Hepatocyte (in vitro differentiated cells): ENCODE measurements around the gene RNF19B. TPM values are rescaled to one million over a fixed set of nuclear protein-coding genes. Genes with fewer than 3 reads are reported as not detected.

ENCODE experiments used
- DNase-seq: peaks from one replicate; pipeline ENCODE4 v3.0.0-alpha.2; 2016; ENCODE audit warnings: low spot score
- H2AFZ ChIP-seq: fragments of 200-600 bp; sonication (generic); 2 replicates; pipeline ENCODE4 v1.6.0; 2016; ENCODE audit warnings: antibody characterized with exemption, mild to moderate bottlenecking
- H3K27ac ChIP-seq: fragments of 200-600 bp; sonication (generic); 2 replicates; pipeline ENCODE4 v1.5.1; 2016; ENCODE audit warnings: mild to moderate bottlenecking
- H3K27me3 ChIP-seq: fragments of 200-600 bp; sonication (generic); 2 replicates; pipeline ENCODE4 v1.6.1; 2016
- H3K36me3 ChIP-seq: fragments of 200-600 bp; sonication (generic); replicated peaks from 2 replicates; pipeline ENCODE4 v1.5.1; 2016; ENCODE audit warnings: low read depth; ENCODE audit not compliant: insufficient read depth
- H3K4me1 ChIP-seq: fragments of 200-600 bp; sonication (generic); 2 replicates; pipeline ENCODE4 v1.5.1; 2016; ENCODE audit warnings: mild to moderate bottlenecking, moderate library complexity; ENCODE audit not compliant: insufficient read depth
- H3K4me2 ChIP-seq: fragments of 200-600 bp; sonication (generic); 2 replicates; pipeline ENCODE4 v1.6.0; 2016
- H3K4me3 ChIP-seq: fragments of 200-600 bp; sonication (generic); 2 replicates; pipeline ENCODE4 v1.5.1; 2016; ENCODE audit warnings: mild to moderate bottlenecking
- H3K79me2 ChIP-seq: fragments of 200-600 bp; sonication (generic); 2 replicates; pipeline ENCODE4 v1.6.0; 2017; ENCODE audit warnings: mild to moderate bottlenecking
- H3K9me2 ChIP-seq: fragments of 200-600 bp; sonication (generic); replicated peaks from 2 replicates; pipeline ENCODE4 v1.6.0; 2017; ENCODE audit warnings: mild to moderate bottlenecking; ENCODE audit not compliant: insufficient read depth
- H3K9me3 ChIP-seq: fragments of 200-600 bp; sonication (generic); 2 replicates; pipeline ENCODE4 v1.5.1; 2016; ENCODE audit warnings: low read depth, mild to moderate bottlenecking
- H4K20me1 ChIP-seq: fragments of 200-600 bp; sonication (generic); 2 replicates; pipeline ENCODE4 v1.6.0; 2016; ENCODE audit warnings: mild to moderate bottlenecking; ENCODE audit not compliant: insufficient read depth, poor library complexity, severe bottlenecking
- CTCF ChIP-seq: fragments of 200-600 bp; sonication (generic); IDR thresholded peaks from 2 replicates; pipeline ENCODE4 v1.5.1; 2016; ENCODE audit warnings: antibody characterized with exemption, mild to moderate bottlenecking; ENCODE audit not compliant: poor library complexity
- EZH2 ChIP-seq: fragments of 200-600 bp; sonication (generic); IDR thresholded peaks from 2 replicates; pipeline ENCODE4 v1.6.1; 2016; ENCODE audit warnings: antibody characterized with exemption, mild to moderate bottlenecking, borderline replicate concordance
- EZH2phosphoT487 ChIP-seq: fragments of 200-600 bp; sonication (generic); IDR thresholded peaks from one replicate; pipeline ENCODE4 v1.6.1; 2018; ENCODE audit warnings: antibody characterized with exemption, mild to moderate bottlenecking, low read depth, moderate library complexity; ENCODE audit not compliant: unreplicated experiment, severe bottlenecking
- WGBS: methylation state at CpG from one replicate; pipeline ENCODE4 v1.1.6; 2016; ENCODE audit warnings: low lambda C conversion rate; ENCODE audit errors: missing lambda C conversion rate; 5-methylcytosine and 5-hydroxymethylcytosine counted together
- polyA plus RNA-seq: library from polyadenylated mRNA; unstranded; fragments of >200 nt; fragmentation: Nextera tagmentation; extraction: Ambion mirVana; gene quantifications from 2 replicates; pipeline ENCODE4 v1.2.1, GENCODE V29; 2016
- total RNA-seq: library from RNA; depleted of rRNA; stranded (reverse); fragments of >200 nt; gene quantifications from 2 replicates; pipeline ENCODE4 v1.2.3, GENCODE V29; 2014

Gene RNF19B
- total and polyA plus RNA-seq, 2 experiments from 2014 or later: 15.5 to 16.1 TPM

GRCh38 chr1:32960342-32960741 lies 4.3 kb downstream of the RNF19B start:
- no peak overlapping the region for H2AFZ ChIP-seq
- no peak overlapping the region for H3K4me3 ChIP-seq
- DNase-seq: no peak
- no peaks in the 10 kb centered on the region for H3K36me3 ChIP-seq
- H3K27me3 ChIP-seq: no peaks in the 10 kb centered on the region
- TF ChIP-seq EZH2 (no peak), EZH2phosphoT487 (no peak), CTCF (no peak)
- H3K4me1 ChIP-seq: peaks cover 11% of the 10 kb centered on the region
- no peak overlapping the region for H3K27ac ChIP-seq
- 84% methylated on average over 2 of the region's 2 CpGs for WGBS
- no peak overlapping the region for H3K4me2 ChIP-seq
- H3K9me2 ChIP-seq: no peaks in the 10 kb centered on the region
- H4K20me1 ChIP-seq: peaks cover 55% of the 10 kb centered on the region
- H3K79me2 ChIP-seq: peaks cover 86% of the 10 kb centered on the region
- H3K9me3 ChIP-seq: no peaks in the 10 kb centered on the region

- 89% methylated on average over 1 of the region's 1 CpG for WGBS
- H3K4me1 ChIP-seq: peaks cover 11% of the 10 kb centered on the region
- no peaks in the 10 kb centered on the region for H3K27me3 ChIP-seq
- no peak overlapping the region for H3K4me3 ChIP-seq
- H3K79me2 ChIP-seq: peaks cover 100% of the 10 kb centered on the region
- H3K36me3 ChIP-seq: no peaks in the 10 kb centered on the region
- TF ChIP-seq EZH2: no peak
- no peaks in the 10 kb centered on the region for H3K9me2 ChIP-seq
- DNase-seq: no peak
- H2AFZ ChIP-seq: no peak overlapping the region
- no peak overlapping the region for H3K4me2 ChIP-seq
- H3K9me3 ChIP-seq: no peaks in the 10 kb centered on the region
- H4K20me1 ChIP-seq: peaks cover 55% of the 10 kb centered on the region
- no peak overlapping the region for H3K27ac ChIP-seq
Observed at GRCh38 chr1:32958827-32959226, 5.8 kb downstream of the RNF19B start.

- Histone ChIP-seq H2AFZ (no peak overlapping the region), H3K9me3 (no peaks in the 10 kb centered on the region), H3K27ac (no peak overlapping the region), H3K4me1 (no peaks in the 10 kb centered on the region), H3K36me3 (no peaks in the 10 kb centered on the region), H3K79me2 (peaks cover 97% of the 10 kb centered on the region), H3K27me3 (no peaks in the 10 kb centered on the region), H3K4me2 (no peak overlapping the region), H4K20me1 (peaks cover 39% of the 10 kb centered on the region), H3K4me3 (no peak overlapping the region), H3K9me2 (no peaks in the 10 kb centered on the region)
- TF ChIP-seq EZH2: no peak
- TF ChIP-seq EZH2phosphoT487: no peak
- no peak for TF ChIP-seq CTCF
- no peak for DNase-seq
- 90% methylated on average over 3 of the region's 3 CpGs for WGBS
Observed at GRCh38 chr1:32957017-32957416, 7.6 kb downstream of the RNF19B start.

- TF ChIP-seq EZH2phosphoT487: no peak
- TF ChIP-seq CTCF: no peak
- no peak for TF ChIP-seq EZH2
- Histone ChIP-seq H3K79me2 (peaks cover 94% of the 10 kb centered on the region), H3K9me2 (no peaks in the 10 kb centered on the region), H3K4me2 (no peak overlapping the region), H3K4me1 (peaks cover 5% of the 10 kb centered on the region), H2AFZ (no peak overlapping the region), H3K9me3 (no peaks in the 10 kb centered on the region), H4K20me1 (peaks cover 20% of the 10 kb centered on the region), H3K36me3 (no peaks in the 10 kb centered on the region), H3K27ac (no peak overlapping the region), H3K27me3 (no peaks in the 10 kb centered on the region), H3K4me3 (no peak overlapping the region)
- 91% methylated on average over 6 of the region's 6 CpGs for WGBS
- no peak for DNase-seq
Observed at GRCh38 chr1:32954168-32954567, 10.4 kb downstream of the RNF19B start.
